Activated CD8-positive, alpha-beta memory T cell treated with anti-CD3 and anti-CD28 coated beads for 48 hours (primary cell): ENCODE data around the gene TRMT13.

Experiments
- DNase-seq, 3 experiments: peaks; one replicate each; pipeline ENCODE4 v3.0.0-alpha.2; 2020; ENCODE audit warnings: low read depth in 2 of 3, low spot score in 2 of 3

The TRMT13 gene

GRCh38 chr1:100132566-100133477 lies at the start of gene TRMT13, which contains the start of gene SASS6:
Gene TRMT13, plus strand, starts transcription at chr1:100133163. Its CDS starts 6 bp downstream, at chr1:100133169.
Gene SASS6, minus strand, starts transcription at chr1:100132930. Its CDS starts 116 bp downstream, at chr1:100132814.
- peak; percentile 66 to 83 (median 81) for DNase-seq

- no peak for DNase-seq
These were observed 45.6 kb upstream of the TRMT13 start for GRCh38 chr1:100087396-100087795.

GRCh38 chr1:100089082-100089481 lies 43.9 kb upstream of the TRMT13 start:
- no peak for DNase-seq

- DNase-seq: no peak
These were observed 42.5 kb upstream of the TRMT13 start for GRCh38 chr1:100090471-100090870.

GRCh38 chr1:100100202-100100601 lies 32.8 kb upstream of the TRMT13 start:
- DNase-seq: no peak

- no peak for DNase-seq
These were observed 31.4 kb upstream of the TRMT13 start for GRCh38 chr1:100101564-100101963.

GRCh38 chr1:100107696-100108095 lies 25.3 kb upstream of the TRMT13 start:
- no peak for DNase-seq

- DNase-seq: no peak
These were observed 23.4 kb upstream of the TRMT13 start for GRCh38 chr1:100109554-100110066.

- DNase-seq: no peak
These were observed 17.4 kb upstream of the TRMT13 start for GRCh38 chr1:100115524-100115923.

- DNase-seq: no peak
These were observed 10.8 kb upstream of the TRMT13 start for GRCh38 chr1:100122177-100122576.

- DNase-seq: no peak
These were observed 5.7 kb upstream of the TRMT13 start for GRCh38 chr1:100127226-100127625.

- DNase-seq: no peak
These were observed 2.3 kb upstream of the TRMT13 start for GRCh38 chr1:100130552-100131077.

- DNase-seq: no peak
These were observed 1.3 kb upstream of the TRMT13 start for GRCh38 chr1:100131623-100132022.

GRCh38 chr1:100134872-100135271 lies 1.9 kb downstream of the TRMT13 start:
- no peak for DNase-seq

- no peak for DNase-seq
These were observed 4.6 kb downstream of the TRMT13 start for GRCh38 chr1:100137602-100138001.

- DNase-seq: no peak
These were observed 8.2 kb downstream of the TRMT13 start for GRCh38 chr1:100141192-100141591.

- no peak for DNase-seq
These were observed 9.4 kb downstream of the TRMT13 start for GRCh38 chr1:100142343-100142742.

GRCh38 chr1:100145116-100145515 lies 12.2 kb downstream of the TRMT13 start:
- DNase-seq: no peak

GRCh38 chr1:100146958-100147357 lies 14.0 kb downstream of the TRMT13 start:
- DNase-seq: no peak

GRCh38 chr1:100147875-100148274 lies 14.9 kb downstream of the TRMT13 start:
- DNase-seq: no peak

- no peak for DNase-seq
These were observed 18.7 kb downstream of the TRMT13 start for GRCh38 chr1:100151679-100152078.

GRCh38 chr1:100152271-100152670 lies 19.3 kb downstream of the TRMT13 start:
- DNase-seq: no peak
